K562 (cell line): ENCODE data around the gene DDX41.

ENCODE experiments used
- CTCF ChIP-seq, 3 experiments: IDR thresholded peaks in 2 of 3; conservative IDR thresholded peaks in 1 of 3; 2 replicates each; pipeline ENCODE4 v1.5.1; 2011 to 2012; ENCODE audit warnings: low read length in 3 of 3, mild to moderate bottlenecking in 3 of 3, control low read depth in 2 of 3, improper control_type of control experiment in 1 of 3, inconsistent platforms in 1 of 3, low read depth in 1 of 3, mixed read lengths in 1 of 3, moderate library complexity in 1 of 3; ENCODE audit not compliant: insufficient read depth in 2 of 3
- EZH2 ChIP-seq: IDR thresholded peaks from 2 replicates; pipeline ENCODE4 v1.6.1; 2012; ENCODE audit warnings: low read depth, mild to moderate bottlenecking, inconsistent platforms, low read length, borderline replicate concordance
- MTF1 ChIP-seq: fragments of 250-450 bp; sonication (Bioruptor Pico); IDR thresholded peaks from 2 replicates; pipeline ENCODE4 v1.9.0; 2021; ENCODE audit warnings: moderate library complexity, mild to moderate bottlenecking, inconsistent platforms, borderline replicate concordance

DNA sequence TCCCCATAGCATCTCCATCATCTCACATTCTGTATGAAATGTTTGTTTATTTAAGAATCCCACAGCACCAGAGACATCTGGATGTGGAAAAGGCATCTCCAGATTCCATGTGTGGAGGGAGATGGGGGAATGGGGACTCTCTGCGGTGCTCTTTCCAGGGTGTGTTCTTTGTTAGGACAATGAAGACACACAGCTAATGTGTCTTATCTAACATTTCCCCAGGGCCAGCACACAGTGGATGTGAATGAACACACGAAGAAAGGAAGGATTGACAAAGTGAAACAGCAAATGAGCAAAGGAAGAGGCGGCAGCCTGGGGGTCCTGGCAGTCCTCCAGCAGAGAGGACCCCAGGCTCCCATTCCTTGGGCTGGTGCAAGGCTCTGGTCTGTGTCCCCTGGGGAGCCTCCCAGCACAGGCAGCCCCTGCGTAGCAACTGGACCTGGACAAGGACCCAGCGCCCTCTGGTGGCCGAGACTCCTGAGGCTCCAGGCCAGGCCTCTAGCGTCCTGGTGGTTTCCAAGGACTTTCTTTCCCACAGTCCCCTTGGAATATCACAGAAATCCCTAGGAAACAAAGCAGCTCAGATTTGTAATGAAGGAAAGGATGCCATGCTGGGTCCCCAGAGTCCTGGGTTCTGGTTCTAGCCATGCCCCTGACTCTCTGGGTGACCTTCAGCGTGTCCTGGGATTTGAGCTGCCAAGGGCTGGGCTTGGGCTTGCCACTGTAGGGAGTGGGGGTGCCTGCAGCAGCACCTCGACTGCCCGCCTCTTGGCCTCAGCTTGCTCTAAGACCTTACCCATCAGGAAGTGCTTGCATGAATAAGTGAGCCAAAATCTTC is 15.9 kb downstream of the DDX41 start:
- TF ChIP-seq CTCF (IDR thresholded peaks at IDR 0.05 in 2 of 3, conservative IDR thresholded peaks at IDR 0.05 in 1 of 3; ENCODE audit: insufficient read depth in 2 of 3, low read depth in 1 of 3, low read length in 3 of 3), result peak; percentile 94 to 97 (median 96)
- no peak for TF ChIP-seq MTF1 (CRISPR knock-in tag)
- no peak for TF ChIP-seq EZH2
